ENCODE results near the gene PLEKHM3. TPM values are rescaled to one million over a fixed set of nuclear protein-coding genes. Genes with fewer than 3 reads are reported as not detected.

PLEKHM3 gene
- total and polyA plus RNA-seq, 2 of the 13 experiments (the other 11 are each of a cell fraction or from before 2014, with no cell fraction given) = 4.5 to 4.7 TPM

- TF ChIP-seq ZNF121 (CRISPR knock-in tag; IDR thresholded peaks at IDR 0.05) = peak; percentile 99
- TF ChIP-seq BRD4 (CRISPR knock-in tag; IDR thresholded peaks at IDR 0.05) = peak; percentile 59
- no peak for TF ChIP-seq IRX3 (CRISPR knock-in tag; IDR thresholded peaks at IDR 0.05; ENCODE audit: borderline replicate concordance, low read depth)
- TF ChIP-seq ERF (CRISPR knock-in tag; IDR thresholded peaks at IDR 0.05) = peak; percentile 87; the same call in 1 of the 2 replicates
- no peak for TF ChIP-seq ZFP1 (CRISPR knock-in tag; IDR thresholded peaks at IDR 0.05)
- peak; percentile 86 for TF ChIP-seq KLF12 (CRISPR knock-in tag; IDR thresholded peaks at IDR 0.05; ENCODE audit: borderline replicate concordance)
- 0 out of 2 replicates have a peak, but pooled peaks have one; percentile 40 for TF ChIP-seq PHF20 (CRISPR knock-in tag; IDR thresholded peaks at IDR 0.05)
- peak; percentile 96 for TF ChIP-seq FOXP4 (CRISPR knock-in tag; IDR thresholded peaks at IDR 0.05)
- TF ChIP-seq TP53 (CRISPR knock-in tag; conservative IDR thresholded peaks at IDR 0.05) = 0 out of 2 replicates have a peak, but pooled peaks have one; percentile 17
- no peak for TF ChIP-seq THAP8 (CRISPR knock-in tag; IDR thresholded peaks at IDR 0.05; ENCODE audit: borderline replicate concordance)
- no peak for TF ChIP-seq NFE2 (CRISPR knock-in tag; IDR thresholded peaks at IDR 0.05)
- peak; percentile 97 for TF ChIP-seq HDAC2 (CRISPR knock-in tag; IDR thresholded peaks at IDR 0.05)
- no peak for TF ChIP-seq CEBPZ (IDR thresholded peaks at IDR 0.05; ENCODE audit: low read length)
- TF ChIP-seq ZNF841 (CRISPR knock-in tag; IDR thresholded peaks at IDR 0.05; ENCODE audit: borderline replicate concordance) = no peak
- TF ChIP-seq ZNF180 (CRISPR knock-in tag; IDR thresholded peaks at IDR 0.05; ENCODE audit: borderline replicate concordance, low read depth) = no peak
- TF ChIP-seq HES4 (CRISPR knock-in tag; IDR thresholded peaks at IDR 0.05; ENCODE audit: borderline replicate concordance) = no peak
- peak; percentile 70; the same call in 1 of the 2 replicates for TF ChIP-seq ZNF556 (CRISPR knock-in tag; IDR thresholded peaks at IDR 0.05; ENCODE audit: borderline replicate concordance)
- TF ChIP-seq GTF3A (CRISPR knock-in tag; conservative IDR thresholded peaks at IDR 0.05) = no peak
- peak; percentile 98 for TF ChIP-seq PHF21A (CRISPR knock-in tag; IDR thresholded peaks at IDR 0.05)
- peak; percentile 84; the same call in 1 of the 2 replicates for TF ChIP-seq TOPORS (CRISPR knock-in tag; IDR thresholded peaks at IDR 0.05)
- TF ChIP-seq SOX6 (IDR thresholded peaks at IDR 0.05) = no peak
- peak; percentile 92 for TF ChIP-seq SOX6 (CRISPR knock-in tag; IDR thresholded peaks at IDR 0.05)
- TF ChIP-seq MEIS1 (CRISPR knock-in tag; IDR thresholded peaks at IDR 0.05; ENCODE audit: borderline replicate concordance) = no peak; the same call in 1 of the 2 replicates
- no peak for TF ChIP-seq ZNF883 (CRISPR knock-in tag; IDR thresholded peaks at IDR 0.05; ENCODE audit: not compliant biosample characterization)
- TF ChIP-seq BCL6 (CRISPR knock-in tag; IDR thresholded peaks at IDR 0.05) = peak; percentile 98
These were observed 205.2 kb downstream of the PLEKHM3 start (continued) for GRCh38 chr2:207819839-207820784.

Data from HepG2 (cell line).